ENCODE data around the gene KRTAP26-1.
A peak's percentile ranks its signal among the peaks of the same experiment; 100 is the strongest.

KRTAP26-1 gene, protein sequence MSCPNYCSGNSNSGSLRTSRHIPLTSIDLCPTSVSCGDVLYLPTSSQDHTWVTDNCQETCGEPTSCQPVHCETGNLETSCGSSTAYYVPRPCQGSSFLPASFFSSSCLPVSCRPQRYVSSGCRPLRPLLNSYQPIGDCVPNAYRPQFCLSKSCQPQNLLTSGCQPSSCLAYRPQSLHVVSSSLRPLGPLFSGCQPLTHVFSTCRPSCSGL

GRCh38 chr21:30320215-30320614, at the start of gene KRTAP26-1:
KRTAP26-1 (minus strand) TSS chr21:30320315; CDS start chr21:30320035, 280 bp downstream.
- DNase-seq (ENCODE audit: low read depth): no peak

- DNase-seq (ENCODE audit: low read depth): no peak
Measured at GRCh38 chr21:30355906-30356305, 35.8 kb upstream of the KRTAP26-1 start.

DNA sequence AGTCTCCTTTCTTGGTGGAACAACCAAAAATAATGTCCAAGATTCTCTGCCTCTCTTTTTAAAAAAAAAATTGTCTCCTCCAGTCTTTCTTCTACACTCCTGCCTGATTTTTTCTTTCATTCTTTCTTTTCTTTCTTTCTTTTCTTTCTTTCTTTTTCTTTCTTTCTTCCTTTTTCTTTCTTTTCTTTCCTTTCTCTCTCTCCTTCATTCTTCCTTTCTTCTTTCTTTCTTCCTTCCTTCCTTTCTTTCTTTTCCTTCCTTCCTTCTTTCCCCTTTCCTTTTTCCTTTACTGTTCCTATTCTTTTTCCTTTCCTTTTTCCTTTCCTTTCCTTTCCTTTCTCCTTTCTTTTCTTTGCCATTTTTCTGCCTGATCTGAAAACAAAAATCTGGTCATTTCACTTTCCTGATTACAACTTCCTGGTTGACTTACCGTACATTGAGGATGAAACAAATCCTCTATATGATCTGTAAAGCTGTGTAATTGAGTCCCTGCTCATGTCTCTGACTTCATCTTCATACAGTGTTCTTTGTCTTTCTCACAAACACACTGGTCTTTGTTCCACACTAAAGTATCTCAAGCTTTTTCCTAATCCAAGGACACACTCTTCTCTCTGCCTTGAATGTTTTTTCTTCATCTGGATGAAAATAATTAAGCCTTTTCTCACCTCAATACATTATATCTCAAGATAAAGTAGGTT, 34.3 kb upstream of the KRTAP26-1 start:
- no peak for DNase-seq (ENCODE audit: low read depth)

DNA sequence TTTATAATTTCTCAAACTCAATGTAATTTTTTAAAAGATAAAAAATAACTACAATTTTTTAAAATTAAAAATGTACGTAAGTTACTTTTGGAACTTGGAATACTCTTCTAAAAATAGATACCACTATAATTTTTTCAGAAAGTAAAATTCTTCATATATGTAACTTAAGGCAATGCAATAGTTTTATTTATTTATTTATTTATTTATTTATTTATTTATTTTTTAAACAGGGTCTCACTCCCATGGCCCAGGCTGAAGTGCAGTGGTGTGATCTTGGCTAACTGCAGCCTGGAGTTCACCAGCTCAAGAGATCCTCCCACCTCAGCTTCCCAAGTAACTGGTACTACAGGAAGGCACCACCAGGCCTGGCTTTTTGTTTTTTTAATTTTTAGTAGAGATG, 31.4 kb upstream of the KRTAP26-1 start:
- no peak for DNase-seq (ENCODE audit: low read depth)

DNA sequence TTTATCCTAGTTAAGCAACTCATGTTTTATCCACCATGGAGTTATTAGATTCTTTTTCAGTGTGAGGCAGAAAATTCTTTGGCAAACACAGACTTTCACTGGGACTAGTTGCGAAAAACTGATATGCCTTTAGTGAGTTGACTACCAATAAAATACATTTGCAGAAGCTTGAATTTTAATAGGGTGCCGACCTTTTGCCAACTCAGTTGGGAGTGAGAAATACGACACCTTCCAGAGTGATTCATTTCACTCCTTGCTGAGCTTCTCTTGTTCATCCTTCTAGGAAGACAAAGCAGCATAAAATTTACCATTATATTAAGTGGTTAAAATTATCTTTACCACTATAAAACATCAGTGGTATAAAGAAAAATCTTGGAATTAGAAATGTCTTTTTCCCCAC, 29.5 kb upstream of the KRTAP26-1 start:
- no peak for DNase-seq (ENCODE audit: low read depth)

DNA sequence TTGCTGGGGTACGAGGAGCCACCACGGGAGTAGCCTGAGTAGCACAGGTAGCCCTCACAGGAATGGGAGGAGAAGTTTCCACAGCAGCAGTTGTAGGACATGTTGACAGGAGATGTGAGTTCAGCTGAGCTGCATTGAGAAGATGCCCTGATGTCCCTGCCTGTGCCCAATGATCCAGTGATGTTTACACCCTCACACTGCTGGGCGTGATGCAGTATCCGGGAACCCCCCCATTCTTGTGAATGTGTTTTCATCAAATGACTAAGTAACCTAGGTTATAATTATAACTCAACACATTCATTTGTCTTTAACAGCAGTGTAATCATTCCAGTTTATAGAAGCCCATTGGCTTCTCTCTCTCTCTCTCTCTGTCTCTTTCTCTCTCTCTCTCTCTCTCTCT, 28.4 kb upstream of the KRTAP26-1 start, which contains the start of gene KRTAP23-1:
KRTAP23-1 (minus strand) TSS at position 101 of the 400 bp plus-strand sequence; CDS start at position 101, 0 bp downstream.
- DNase-seq (ENCODE audit: low read depth): no peak

DNA sequence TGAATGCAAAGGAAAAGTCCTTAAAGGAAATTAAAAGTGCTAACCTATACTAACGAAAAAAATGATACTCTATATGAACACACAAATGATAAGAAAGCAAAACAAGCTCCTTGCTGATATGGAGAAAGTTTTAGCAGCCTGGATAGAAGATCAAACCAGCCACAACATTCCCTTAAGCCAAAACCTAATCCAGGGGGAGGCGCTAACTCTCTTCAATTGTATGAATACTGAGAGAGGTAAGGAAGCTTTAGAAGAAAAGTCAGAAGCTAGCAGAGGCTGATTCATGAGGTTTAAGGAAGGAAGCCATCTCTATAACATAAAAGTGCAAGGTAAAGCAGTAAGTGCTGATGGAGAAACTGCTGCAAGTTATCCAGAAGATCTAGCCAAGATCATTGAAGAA, 24.9 kb upstream of the KRTAP26-1 start:
- DNase-seq (ENCODE audit: low read depth): no peak

GRCh38 chr21:30340714-30341573, 20.8 kb upstream of the KRTAP26-1 start:
- peak; percentile 23 for DNase-seq (ENCODE audit: low read depth)

GRCh38 chr21:30338717-30339116, 18.6 kb upstream of the KRTAP26-1 start:
- no peak for DNase-seq (ENCODE audit: low read depth)

- no peak for DNase-seq (ENCODE audit: low read depth)
Measured at GRCh38 chr21:30337772-30338171, 17.7 kb upstream of the KRTAP26-1 start.

GRCh38 chr21:30337276-30337744, 17.2 kb upstream of the KRTAP26-1 start, which contains the start of gene KRTAP27-1:
KRTAP27-1 (minus strand) TSS chr21:30337694; CDS start chr21:30337668, 26 bp downstream.
- no peak for DNase-seq (ENCODE audit: low read depth)

- no peak for DNase-seq (ENCODE audit: low read depth)
Measured at GRCh38 chr21:30336596-30336995, 16.5 kb upstream of the KRTAP26-1 start.

DNA sequence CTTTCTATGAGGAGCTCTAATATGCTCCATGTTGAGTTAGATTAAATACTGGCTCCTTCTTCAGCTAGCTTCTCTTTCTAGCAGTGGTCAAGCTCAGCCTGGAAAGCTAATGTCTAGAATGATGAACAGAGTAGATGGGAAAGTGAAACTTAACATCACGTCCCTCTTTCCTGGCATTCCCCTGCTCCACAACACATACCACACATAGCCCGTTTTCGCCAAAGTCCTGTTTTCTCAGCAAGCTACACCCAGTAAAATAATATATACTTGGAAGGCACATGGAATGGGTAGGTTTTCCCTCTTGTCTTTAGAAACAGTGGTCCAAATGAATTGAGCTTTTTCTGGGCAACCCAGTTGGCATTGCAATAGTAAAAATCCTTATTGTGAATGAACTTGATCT, 13.6 kb upstream of the KRTAP26-1 start:
- DNase-seq (ENCODE audit: low read depth): no peak

DNA sequence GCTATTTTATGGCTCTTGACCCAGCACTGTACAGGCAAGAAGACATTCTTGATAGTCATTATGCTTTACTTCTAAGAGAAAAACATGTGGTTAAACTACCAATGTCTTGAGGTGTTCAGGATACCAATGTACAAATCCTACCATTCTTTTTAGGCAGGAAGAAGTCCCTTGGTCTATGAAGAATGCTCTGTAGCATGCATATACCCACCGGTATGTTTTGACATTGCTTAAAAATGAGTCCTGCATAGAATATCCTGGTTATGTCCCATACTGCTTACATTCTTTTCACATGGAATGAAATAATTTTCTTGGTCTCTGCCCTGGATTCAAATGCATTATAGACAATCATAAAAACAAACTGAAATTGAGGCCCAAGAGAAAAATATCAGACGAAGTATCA, 12.6 kb upstream of the KRTAP26-1 start:
- no peak for DNase-seq (ENCODE audit: low read depth)

DNA sequence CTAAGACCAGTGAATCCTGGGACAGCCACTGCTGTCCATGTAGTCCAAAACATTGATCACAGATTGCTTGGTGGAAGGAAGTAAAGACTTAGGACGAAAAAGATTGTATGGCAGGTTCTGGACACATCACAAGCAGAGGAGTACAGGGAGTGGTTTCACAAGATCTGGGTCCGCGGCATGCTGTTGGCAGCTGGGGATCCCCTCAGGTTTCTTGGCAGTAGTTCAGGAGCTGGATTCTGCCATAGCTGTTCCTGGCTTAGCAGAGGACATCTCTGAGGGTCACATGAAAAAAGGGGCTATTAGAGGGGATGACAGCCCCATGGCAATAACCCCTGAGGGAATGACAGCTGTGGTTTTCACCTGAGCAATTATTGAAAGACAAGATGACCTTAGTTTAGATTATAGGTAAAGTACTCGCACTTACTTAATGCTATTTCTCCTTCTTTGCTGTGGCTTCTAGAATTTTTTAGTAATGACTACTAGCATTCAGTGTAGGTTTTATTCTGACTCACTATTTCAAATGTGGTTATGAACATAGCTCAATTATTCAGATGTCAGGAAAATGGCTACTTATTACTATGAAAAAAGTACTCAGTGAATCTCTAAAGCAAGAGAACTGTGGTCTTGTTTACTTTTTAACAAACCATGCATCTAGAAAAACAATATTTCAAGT, 9.2 kb upstream of the KRTAP26-1 start:
- DNase-seq (ENCODE audit: low read depth): no peak

DNA sequence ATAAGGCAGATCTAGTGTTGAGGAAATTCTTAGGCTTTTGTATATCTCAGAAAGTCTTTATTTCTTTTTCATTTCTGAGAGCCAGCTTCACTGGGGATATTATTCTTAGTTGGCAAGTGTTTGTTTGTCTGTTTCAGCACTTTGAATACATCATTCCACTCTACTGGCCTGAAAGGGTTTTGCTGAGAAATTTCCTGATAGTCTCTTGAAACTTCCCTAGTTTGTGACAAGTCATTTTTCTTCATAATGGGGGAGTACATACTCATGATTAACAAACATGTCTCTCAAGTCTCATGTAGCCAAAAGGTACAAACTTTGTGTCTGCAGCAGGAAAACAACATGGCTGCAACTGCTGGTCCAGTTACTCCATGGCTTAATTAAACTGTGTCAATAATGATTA, 6.3 kb upstream of the KRTAP26-1 start:
- DNase-seq (ENCODE audit: low read depth): no peak

DNA sequence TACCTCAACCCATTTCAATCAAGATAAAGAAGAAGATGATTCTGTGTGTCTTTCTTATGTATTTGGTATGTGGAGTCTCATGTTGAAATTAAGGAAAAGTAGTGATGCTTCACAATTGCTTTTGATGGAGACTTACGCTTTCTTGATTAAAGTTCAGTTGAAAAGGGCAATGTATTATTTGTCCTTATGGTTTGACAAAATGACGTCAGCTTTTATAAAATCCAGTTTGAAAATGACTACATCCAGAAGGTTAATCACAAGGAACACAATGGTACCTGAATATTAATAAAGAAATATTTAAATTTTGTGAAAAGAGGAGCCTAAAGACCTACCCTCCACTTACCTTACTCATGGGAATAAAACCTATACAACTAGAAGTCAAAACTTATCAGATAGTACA, 4.4 kb downstream of the KRTAP26-1 start:
- DNase-seq (ENCODE audit: low read depth): no peak

GRCh38 chr21:30306884-30307283, 13.2 kb downstream of the KRTAP26-1 start:
- no peak for DNase-seq (ENCODE audit: low read depth)

- no peak for DNase-seq (ENCODE audit: low read depth)
Measured at GRCh38 chr21:30305136-30305535, 15.0 kb downstream of the KRTAP26-1 start.

DNA sequence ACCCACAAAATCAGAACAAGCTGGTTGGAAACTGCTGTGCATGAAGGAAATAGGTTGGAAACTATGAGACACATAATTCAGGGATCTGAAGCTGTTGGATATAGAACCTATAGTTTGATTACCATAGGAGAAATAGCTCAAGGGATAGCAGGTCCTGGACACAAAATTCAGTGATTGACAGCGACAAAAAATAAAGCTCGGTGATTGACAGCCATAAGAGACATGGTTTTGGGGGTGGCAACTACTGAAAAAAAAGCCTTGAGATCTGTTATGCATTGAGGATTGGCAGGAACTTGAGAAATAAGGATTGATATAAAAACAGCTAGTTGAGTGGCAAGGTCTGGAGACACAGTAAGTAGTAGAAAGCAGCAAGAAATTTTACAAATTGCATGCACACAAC, 30.9 kb downstream of the KRTAP26-1 start, which contains the start of gene KRTAP25-1:
KRTAP25-1 (minus strand) TSS at position 300 of the 400 bp plus-strand sequence; CDS start at position 276, 24 bp downstream.
- no peak for DNase-seq (ENCODE audit: low read depth)

DNA sequence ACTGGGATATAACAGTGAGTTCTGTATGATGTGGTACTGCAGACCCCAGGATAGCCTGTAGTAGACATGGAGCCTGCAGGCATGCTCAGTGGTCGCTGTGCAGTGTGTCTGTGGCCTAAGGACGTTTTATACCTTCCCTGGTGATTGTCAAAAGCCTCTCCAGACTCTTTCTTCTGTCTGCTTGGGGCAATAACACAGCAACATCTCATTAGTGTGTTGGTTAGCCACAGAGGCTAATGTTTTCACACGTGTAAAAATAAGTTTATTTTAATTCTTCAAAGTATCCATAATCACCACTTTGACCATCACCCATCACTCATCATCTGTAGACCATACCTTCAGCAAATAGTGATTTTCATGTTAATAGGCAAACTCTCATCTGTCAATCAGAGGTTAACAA, 37.3 kb downstream of the KRTAP26-1 start, which contains the start of gene KRTAP24-1:
KRTAP24-1 (minus strand) TSS at position 101 of the 400 bp plus-strand sequence; CDS start at position 83, 18 bp downstream.
- no peak for DNase-seq (ENCODE audit: low read depth)

DNA sequence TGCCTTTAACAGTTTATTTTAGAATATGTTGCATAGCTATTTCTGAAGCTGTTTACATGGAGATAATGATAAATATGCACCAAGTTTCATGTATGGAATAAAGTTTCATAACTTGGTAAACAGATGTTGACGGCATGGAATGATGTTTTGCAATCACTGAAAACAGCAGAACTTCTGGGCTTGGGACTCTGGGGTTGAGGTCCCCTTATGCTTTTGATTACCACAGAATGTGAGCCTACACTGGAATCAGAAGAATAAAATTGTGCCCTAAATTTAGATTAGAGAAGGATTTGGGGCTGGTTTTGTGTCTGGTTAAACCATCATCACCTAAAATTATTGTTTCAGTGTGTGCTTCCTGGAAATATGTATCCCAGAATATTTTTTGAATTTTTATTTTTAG, 48.5 kb downstream of the KRTAP26-1 start:
- DNase-seq (ENCODE audit: low read depth): no peak
